GM18498 (cell line): ENCODE data around the gene RC3H1.
"Not testable (repeated sequence)": the region's sequence is repeated elsewhere in the genome, so short reads cannot be mapped to it uniquely, and the experiment has no call there.

Experiments used
- ATAC-seq: cut with Tn5 transposase; IDR thresholded peaks from one replicate; pipeline ENCODE4 v1.9.1; 2021; ENCODE audit warnings: mild to moderate bottlenecking, moderate library complexity; ENCODE audit not compliant: unreplicated experiment

RC3H1 gene

DNA sequence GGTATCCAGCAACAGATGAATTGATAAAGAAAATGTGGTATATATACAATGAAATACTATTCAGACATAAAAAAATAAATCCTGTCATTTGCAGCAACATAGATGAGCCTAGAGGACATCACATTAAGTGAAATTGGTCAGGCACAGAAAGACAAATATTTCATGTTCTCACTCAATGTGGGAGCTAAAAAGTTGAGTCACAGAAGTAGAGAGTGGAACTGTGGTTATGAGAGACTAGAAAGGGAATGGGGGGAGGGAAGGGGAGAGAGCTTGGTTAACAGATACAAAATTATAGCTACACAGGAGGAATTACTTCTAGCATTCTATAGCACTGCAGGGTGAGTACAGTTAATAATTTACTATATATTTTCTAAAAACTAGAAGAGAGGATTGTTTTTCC is 68.0 kb downstream of the RC3H1 start:
- ATAC-seq = no peak

GRCh38 chr1:173948594-173948993 is 73.6 kb downstream of the RC3H1 start:
- ATAC-seq = no peak

- no peak for ATAC-seq
Observed at GRCh38 chr1:173946380-173946921, 75.7 kb downstream of the RC3H1 start.

DNA sequence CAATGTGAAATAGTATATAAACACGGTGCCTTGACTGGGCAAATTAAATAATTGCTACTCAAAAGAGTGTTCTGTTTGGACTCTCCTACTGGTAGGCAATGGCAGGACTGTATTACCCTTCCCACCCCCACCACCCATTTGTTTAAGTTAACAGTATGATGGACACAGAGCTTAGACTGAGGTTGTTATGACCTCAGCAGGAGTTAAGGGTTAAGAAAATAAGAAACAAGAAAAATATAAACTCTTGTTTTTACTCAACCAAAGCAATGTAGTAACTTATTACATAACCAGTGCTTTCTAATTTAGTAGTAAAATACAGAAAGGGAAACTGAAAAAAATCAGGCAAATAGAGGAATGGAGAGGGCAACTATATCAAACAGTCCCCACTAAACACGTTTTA is 85.1 kb downstream of the RC3H1 start:
- no peak for ATAC-seq

- no peak for ATAC-seq
Observed at GRCh38 chr1:173934440-173934839, 87.7 kb downstream of the RC3H1 start.

DNA sequence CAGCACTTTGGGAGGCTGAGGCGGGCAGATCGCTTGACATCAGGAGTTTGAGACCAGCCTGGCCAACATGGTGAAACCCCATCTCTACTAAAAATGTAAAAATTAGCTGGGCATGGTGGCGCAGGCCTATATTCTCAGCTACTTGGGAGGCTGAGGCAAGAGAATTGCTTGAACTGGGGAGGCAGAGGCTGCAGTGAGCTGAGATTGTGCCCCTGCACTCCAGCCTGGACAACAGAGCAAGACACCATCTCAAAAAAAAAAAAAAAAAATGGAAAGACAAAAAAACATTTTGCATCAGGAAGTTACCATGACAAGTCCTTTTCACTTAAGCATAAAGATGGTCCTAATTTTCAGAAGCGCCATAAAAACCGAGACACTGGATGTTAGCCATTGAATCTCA is 91.6 kb downstream of the RC3H1 start:
- not testable (repeated sequence) for ATAC-seq

DNA sequence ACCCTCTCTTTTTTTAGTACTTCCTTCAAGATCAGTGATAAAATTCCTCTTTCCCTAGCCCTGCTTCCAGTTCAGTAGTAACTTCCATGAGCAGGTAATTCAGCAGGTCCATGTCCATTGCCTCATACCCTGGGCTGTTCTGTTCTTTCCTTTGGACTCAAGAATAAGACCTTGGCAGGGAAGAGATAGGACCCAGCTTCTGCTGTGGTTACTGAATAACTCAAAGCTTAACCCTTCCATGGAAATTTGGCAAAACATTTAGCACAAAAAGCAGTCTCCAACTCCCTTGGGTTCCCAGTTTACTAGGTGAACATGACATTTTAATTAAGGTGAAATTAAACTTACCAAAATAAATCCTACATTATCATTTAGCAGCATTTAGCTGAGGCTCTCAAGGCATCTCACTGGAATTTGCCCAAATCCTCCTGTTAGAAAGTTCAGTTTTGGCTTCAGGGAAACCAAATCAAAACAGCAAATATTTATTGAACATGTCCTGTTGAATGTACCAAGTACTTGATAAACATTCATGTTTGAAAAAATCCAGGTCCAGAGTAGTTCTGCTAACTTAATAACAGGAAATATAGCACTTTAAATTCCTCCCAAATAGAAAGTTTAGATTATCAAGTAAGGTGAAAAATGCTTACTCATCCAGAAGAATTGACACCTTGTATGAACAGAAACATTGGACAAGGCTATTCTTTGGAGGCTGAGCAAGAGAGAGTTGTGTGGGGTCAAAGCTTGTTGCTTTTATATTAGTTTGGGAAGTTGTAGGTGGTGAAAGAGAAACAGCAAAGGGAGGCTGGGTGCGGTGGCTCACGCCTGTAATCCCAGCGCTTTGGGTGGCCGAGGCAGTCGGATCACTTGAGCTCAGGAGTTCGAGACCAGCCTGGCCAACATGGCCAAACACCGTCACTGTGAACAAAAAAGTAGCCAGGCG is 96.6 kb downstream of the RC3H1 start:
- ATAC-seq = no peak

DNA sequence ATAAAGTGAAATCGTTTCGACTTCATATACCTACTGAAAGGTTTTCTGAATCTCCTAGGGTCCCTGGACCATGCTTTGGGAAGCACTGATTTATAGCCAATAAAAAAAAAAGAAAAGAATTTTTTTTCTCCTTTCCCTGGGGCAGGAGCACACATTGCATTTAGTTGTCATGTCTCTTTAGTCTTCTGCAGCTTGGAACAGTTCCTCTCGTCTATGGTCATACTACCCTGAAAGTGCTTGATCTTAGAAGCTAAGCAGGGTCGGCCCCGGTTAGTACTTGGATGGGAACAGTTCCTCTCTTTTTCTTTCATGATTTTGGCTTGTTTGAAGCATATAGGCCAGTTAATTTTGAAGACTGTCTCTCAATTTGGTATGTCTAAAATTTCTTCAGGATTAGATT is 101.3 kb downstream of the RC3H1 start:
- ATAC-seq = no peak

GRCh38 chr1:173917635-173918493 is 104.3 kb downstream of the RC3H1 start:
- no peak for ATAC-seq

DNA sequence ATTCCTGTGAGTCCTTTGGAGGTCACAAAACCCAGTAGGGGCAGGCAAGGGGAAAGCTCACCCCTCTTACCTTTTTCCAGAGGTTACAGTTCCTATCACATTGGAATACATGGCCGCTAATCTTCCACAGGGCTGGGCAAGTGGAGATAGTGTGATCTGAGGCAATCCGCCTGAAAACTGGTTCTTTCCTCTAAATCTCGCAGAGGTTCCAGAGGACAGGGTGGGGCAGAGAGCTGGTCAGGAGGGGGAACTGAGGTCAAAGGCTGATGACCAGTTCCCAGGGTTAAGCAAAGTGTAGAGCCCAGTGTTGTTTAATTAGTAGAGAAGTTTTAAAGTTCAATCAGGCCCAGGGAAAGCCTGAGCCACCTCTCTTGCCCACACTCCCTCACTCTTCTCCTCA is 105.0 kb downstream of the RC3H1 start, which contains the start of gene SERPINC1:
Gene SERPINC1, minus strand, starts transcription at position 179 of the 400 bp plus-strand sequence. Its CDS starts 68 bp downstream, at position 111.
- ATAC-seq = no peak

DNA sequence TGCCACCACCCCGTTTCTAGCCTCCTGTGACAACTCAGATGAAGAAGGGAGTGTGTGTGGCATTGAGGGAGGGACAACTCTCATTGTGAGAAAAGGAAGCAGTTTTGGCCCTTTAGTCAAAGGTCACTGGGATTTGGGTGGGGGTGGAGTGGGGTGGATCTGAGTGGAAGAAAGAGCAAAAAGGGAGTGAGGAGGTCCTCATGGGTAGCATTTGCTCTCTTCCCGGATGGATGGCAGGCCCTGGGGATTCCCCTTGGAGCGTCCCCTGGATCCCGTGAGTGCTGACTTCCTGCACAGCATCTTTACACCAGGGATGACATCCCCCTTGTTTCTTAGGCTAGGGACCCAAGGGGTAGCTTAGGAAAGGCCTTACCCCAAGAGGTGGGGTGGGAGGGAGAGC is 105.5 kb downstream of the RC3H1 start:
- no peak for ATAC-seq

DNA sequence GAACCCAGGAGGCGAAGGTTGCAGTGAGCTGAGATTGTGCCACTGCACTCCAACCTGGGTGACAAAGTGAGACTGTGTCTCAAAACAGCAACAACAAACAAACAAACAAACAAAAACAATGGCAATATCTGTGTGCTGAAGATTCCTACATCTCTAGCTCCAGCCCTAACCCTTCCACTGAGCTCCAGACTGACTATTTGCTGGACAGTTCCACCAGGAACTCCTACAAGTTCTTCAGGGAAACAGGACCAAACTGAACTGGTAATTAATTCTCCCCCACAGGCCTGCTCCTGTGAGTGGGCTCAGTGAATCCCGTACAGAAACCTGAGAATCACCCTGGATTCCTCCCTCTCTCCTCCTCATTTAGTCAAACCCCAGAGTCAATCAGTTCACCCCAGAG is 106.6 kb downstream of the RC3H1 start:
- no peak for ATAC-seq

DNA sequence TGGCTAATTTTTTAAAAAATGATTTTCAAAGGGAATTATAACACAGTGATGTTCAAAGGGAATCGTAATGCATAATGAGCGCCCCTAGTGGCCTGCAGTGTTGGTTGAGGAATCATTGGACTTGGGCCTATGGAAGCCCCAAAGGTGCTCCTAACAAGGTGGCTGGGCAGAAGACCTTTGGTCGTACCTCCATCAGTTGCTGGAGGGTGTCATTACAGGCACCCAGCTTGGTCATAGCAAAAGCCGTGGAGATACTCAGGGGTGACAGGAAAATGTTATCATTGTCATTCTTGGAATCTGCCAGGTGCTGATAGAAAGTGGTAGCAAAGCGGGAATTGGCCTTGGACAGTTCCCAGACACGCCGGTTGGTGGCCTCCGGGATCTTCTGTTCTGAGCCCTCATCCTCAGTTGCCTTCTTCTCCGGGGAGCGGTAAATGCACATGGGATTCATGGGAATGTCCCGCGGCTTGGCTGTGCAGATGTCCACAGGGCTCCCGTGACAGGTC is 107.7 kb downstream of the RC3H1 start:
- no peak for ATAC-seq

GRCh38 chr1:173913111-173913510 is 109.0 kb downstream of the RC3H1 start:
- ATAC-seq = no peak

DNA sequence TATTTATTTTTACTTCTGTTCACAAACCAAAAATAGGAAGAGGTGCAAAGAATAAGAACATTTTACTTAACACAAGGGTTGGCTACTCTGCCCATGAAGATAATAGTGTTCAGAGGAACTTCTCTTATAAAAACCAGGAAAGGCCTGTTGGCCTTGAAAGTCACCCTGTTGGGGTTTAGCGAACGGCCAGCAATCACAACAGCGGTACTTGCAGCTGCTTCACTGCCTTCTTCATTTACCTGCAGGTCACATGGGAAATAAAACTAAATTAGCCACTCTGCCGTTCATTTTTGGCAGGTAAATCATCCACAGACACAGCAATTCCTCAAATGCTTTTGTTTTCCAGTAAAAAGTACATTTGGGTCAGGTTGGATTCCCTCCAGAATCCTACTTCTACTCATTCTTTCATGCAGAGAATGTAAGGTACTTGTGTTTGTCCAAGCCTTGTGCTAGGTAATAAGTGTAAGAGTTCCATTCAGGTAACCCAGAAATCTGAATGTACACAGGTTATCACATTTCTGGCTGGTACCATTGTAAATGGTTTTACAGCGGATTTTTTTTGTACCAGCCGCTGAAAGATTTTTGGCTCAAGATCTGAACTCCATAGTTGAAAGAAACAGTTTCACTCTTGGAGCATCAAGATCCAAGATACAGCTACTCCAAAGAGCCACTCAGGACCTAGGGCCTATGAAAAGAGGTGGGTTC is 118.2 kb downstream of the RC3H1 start:
- no peak for ATAC-seq

DNA sequence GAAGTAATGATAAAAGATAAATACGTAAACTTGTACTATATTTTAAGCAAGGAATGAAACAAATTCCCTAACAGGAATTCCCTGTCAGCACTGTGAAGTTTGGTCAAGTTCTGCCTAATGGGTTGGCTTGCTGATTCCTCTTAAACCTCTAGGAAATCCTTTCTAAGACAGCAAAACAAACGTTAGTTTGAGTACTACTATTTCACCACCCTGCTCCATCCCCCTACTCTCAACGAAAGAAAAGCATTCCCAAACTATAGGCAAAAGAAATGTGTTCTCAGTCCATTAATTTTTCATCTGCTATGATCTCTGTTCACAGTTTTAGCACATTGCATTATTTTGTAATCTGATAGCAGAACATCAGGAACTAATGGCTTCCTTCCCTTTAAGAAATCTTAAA is 121.2 kb downstream of the RC3H1 start:
- no peak for ATAC-seq

GRCh38 chr1:173900427-173900826 is 121.7 kb downstream of the RC3H1 start:
- ATAC-seq = no peak

GRCh38 chr1:173894189-173894588 is 128.0 kb downstream of the RC3H1 start:
- no peak for ATAC-seq

DNA sequence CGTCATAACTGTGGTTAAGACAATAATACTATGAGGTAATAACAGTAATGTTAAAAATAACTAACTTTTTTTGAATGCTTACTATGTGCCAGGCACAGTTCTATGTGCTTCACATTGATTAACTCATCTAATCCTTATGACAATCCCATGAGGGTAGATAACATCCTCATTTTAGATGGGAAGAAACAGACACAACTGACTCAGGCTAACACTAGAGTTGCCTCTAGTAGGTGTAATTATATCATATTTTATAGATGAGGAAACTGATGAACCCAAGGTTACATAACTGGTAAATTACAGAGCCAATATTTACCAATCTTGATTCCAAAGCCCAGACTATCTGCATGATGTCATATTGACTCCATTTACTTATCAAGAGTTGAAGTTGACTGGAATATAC is 128.5 kb downstream of the RC3H1 start:
- no peak for ATAC-seq

- no peak for ATAC-seq
Observed at GRCh38 chr1:173889885-173890284, 132.3 kb downstream of the RC3H1 start.

DNA sequence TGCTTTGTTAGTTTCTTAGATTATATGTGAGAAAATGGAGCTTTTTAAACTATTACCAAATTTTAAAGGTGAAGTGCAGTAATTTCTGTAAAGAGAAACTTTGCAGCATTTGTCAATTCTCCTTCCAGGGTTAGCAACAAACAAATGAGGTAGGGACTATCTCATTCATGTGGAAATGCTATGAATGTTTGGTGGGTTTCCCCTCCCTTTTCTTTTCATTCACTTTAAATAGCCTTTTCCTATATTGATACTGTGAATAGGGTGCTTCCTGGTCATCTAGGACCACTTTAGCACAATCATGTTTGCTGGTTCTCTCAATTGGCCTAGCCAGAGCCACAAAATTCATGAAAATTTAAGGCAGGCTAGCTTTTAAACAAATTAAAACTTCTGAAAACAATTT is 133.4 kb downstream of the RC3H1 start:
- no peak for ATAC-seq
